GM23338 (cell line): ENCODE data around the gene GDAP1L1. TPM values are rescaled to one million over a fixed set of nuclear protein-coding genes. Genes with fewer than 3 reads are reported as not detected.

Source experiments
- ATAC-seq: fragments of 200-7000 bp; cut with Tn5 transposase; 3 replicates; pipeline ENCODE4 v1.9.1; 2020
- DNase-seq: peaks from one replicate; pipeline ENCODE4 v3.0.0-alpha.2; 2015; ENCODE audit warnings: low spot score
- H2AFZ ChIP-seq: fragments of 200-600 bp; sonication (generic); 2 replicates; pipeline ENCODE4 v1.8.0; 2016; ENCODE audit warnings: antibody characterized with exemption, mild to moderate bottlenecking, moderate library complexity
- H3F3A ChIP-seq: fragments of 200-600 bp; sonication (generic); replicated peaks from 2 replicates; pipeline ENCODE4 v1.8.0; 2017; ENCODE audit warnings: antibody characterized with exemption, mixed run types, low read depth
- H3K27ac ChIP-seq: fragments of 200-600 bp; sonication (generic); 2 replicates; pipeline ENCODE4 v1.6.1; 2016; ENCODE audit warnings: low read depth
- H3K27me3 ChIP-seq: fragments of 200-600 bp; sonication (generic); 2 replicates; pipeline ENCODE4 v1.8.0; 2016; ENCODE audit warnings: mild to moderate bottlenecking, mixed run types, moderate library complexity; ENCODE audit not compliant: insufficient read depth
- H3K36me3 ChIP-seq: fragments of 200-600 bp; sonication (generic); 2 replicates; pipeline ENCODE4 v1.8.0; 2016; ENCODE audit warnings: mild to moderate bottlenecking; ENCODE audit not compliant: insufficient read depth
- H3K4me1 ChIP-seq: fragments of 200-600 bp; sonication (generic); 2 replicates; pipeline ENCODE4 v1.8.0; 2016; ENCODE audit warnings: mild to moderate bottlenecking, moderate library complexity; ENCODE audit not compliant: insufficient read depth
- H3K4me2 ChIP-seq: fragments of 200-600 bp; sonication (generic); 2 replicates; pipeline ENCODE4 v1.7.1; 2017; ENCODE audit warnings: mixed run types
- H3K4me3 ChIP-seq: fragments of 200-600 bp; sonication (generic); 2 replicates; pipeline ENCODE4 v1.6.1; 2016; ENCODE audit warnings: mixed run types
- H3K79me2 ChIP-seq: fragments of 200-600 bp; sonication (generic); replicated peaks from 2 replicates; pipeline ENCODE4 v1.8.0; 2017; ENCODE audit warnings: mild to moderate bottlenecking; ENCODE audit not compliant: insufficient read depth
- H3K9me2 ChIP-seq: fragments of 200-600 bp; sonication (generic); 2 replicates; pipeline ENCODE4 v1.8.0; 2017; ENCODE audit not compliant: insufficient read depth
- H4K20me1 ChIP-seq: fragments of 200-600 bp; sonication (generic); replicated peaks from 2 replicates; pipeline ENCODE4 v1.8.0; 2017; ENCODE audit warnings: mild to moderate bottlenecking; ENCODE audit not compliant: insufficient read depth
- H3K27ac Mint-ChIP-seq: 2 replicates; pipeline ENCODE4 v1.8.0; 2020; ENCODE audit warnings: inconsistent platforms, mild to moderate bottlenecking, moderate library complexity, mixed read lengths
- H3K27me3 Mint-ChIP-seq: 3 replicates; pipeline ENCODE4 v1.8.0; 2022; ENCODE audit warnings: low read depth, mild to moderate bottlenecking, moderate library complexity, mixed read lengths, inconsistent platforms; ENCODE audit not compliant: insufficient read depth, poor library complexity
- H3K36me3 Mint-ChIP-seq: 3 replicates; pipeline ENCODE4 v1.8.0; 2021; ENCODE audit warnings: low read depth, mild to moderate bottlenecking, inconsistent platforms, moderate library complexity, mixed read lengths
- H3K4me1 Mint-ChIP-seq: 3 replicates; pipeline ENCODE4 v1.8.0; 2020; ENCODE audit warnings: mild to moderate bottlenecking, inconsistent platforms, mixed read lengths
- H3K4me3 Mint-ChIP-seq: 3 replicates; pipeline ENCODE4 v1.8.0; 2021; ENCODE audit warnings: moderate library complexity, mild to moderate bottlenecking, inconsistent platforms, mixed read lengths
- H3K9me3 Mint-ChIP-seq: 3 replicates; pipeline ENCODE4 v1.8.0; 2020; ENCODE audit warnings: moderate library complexity, mild to moderate bottlenecking, inconsistent platforms, mixed read lengths
- EZH2phosphoT487 ChIP-seq: fragments of 200-600 bp; sonication (generic); IDR thresholded peaks from one replicate; pipeline ENCODE4 v1.8.1; 2018; ENCODE audit warnings: antibody characterized with exemption; ENCODE audit not compliant: unreplicated experiment
- NANOG ChIP-seq: IDR thresholded peaks from 2 replicates; pipeline ENCODE4 v1.6.1; 2016; ENCODE audit warnings: antibody characterized with exemption, borderline replicate concordance
- POLR2AphosphoS5 ChIP-seq: IDR thresholded peaks from 2 replicates; pipeline ENCODE4 v1.6.1; 2016; ENCODE audit warnings: antibody characterized with exemption, low read depth
- STAT1 ChIP-seq: IDR thresholded peaks from one replicate; pipeline ENCODE4 v1.6.1; 2016; ENCODE audit warnings: antibody characterized with exemption; ENCODE audit not compliant: unreplicated experiment
- ZNF114 ChIP-seq: fragments of 250-450 bp; sonication (Bioruptor Pico); IDR thresholded peaks from 2 replicates; pipeline ENCODE4 v1.5.0; 2020; ENCODE audit warnings: mild to moderate bottlenecking, moderate library complexity
- ZNF462 ChIP-seq: fragments of 250-450 bp; sonication (Bioruptor Pico); IDR thresholded peaks from 2 replicates; pipeline ENCODE4 v1.5.0; 2020; ENCODE audit warnings: mild to moderate bottlenecking, moderate library complexity
- polyA plus RNA-seq: library from polyadenylated mRNA; unstranded; fragments of >200 nt; fragmentation: Nextera tagmentation; extraction: Ambion mirVana; gene quantifications from 2 replicates; pipeline ENCODE4 v1.2.1, GENCODE V29; 2016
- total RNA-seq: library from RNA; depleted of rRNA; stranded (reverse); fragments of >200 nt; shearing (Covaris generic); gene quantifications from 2 replicates; pipeline ENCODE4 v1.2.3, GENCODE V29; 2014
- TF ChIP-seq, protein P1 (sequence below), 2 experiments: fragments of 200-600 bp in 1 of 2; sonication (generic) in 1 of 2; conservative IDR thresholded peaks; 2 replicates each; pipeline versions ENCODE4 v1.5.1 to v1.6.1; 2016 to 2017; ENCODE audit warnings: antibody characterized with exemption in 2 of 2, low read depth in 2 of 2, mild to moderate bottlenecking in 2 of 2, moderate library complexity in 1 of 2
- TF ChIP-seq, protein P2 (sequence below): IDR thresholded peaks from one replicate; pipeline ENCODE4 v1.6.1; 2018; ENCODE audit warnings: antibody characterized with exemption; ENCODE audit not compliant: unreplicated experiment

Gene GDAP1L1
- total and polyA plus RNA-seq, 2 experiments from 2014 or later: 4.5 to 11.2 TPM

GRCh38 chr20:44282192-44282591 is 35.1 kb downstream of the GDAP1L1 start:
- Mint-ChIP-seq H3K9me3 (no peaks in the 10 kb centered on the region), H3K4me3 (no peak overlapping the region), H3K27ac (no peak overlapping the region), H3K27me3 (no peaks in the 10 kb centered on the region), H3K4me1 (no peaks in the 10 kb centered on the region), H3K36me3 (no peaks in the 10 kb centered on the region)
- Histone ChIP-seq H4K20me1 (no peaks in the 10 kb centered on the region; the same call in 1 of the 2 replicates), H3K27ac (no peak overlapping the region), H3K4me2 (no peak overlapping the region), H3K4me3 (no peak overlapping the region), H3K79me2 (no peaks in the 10 kb centered on the region), H3K27me3 (no peaks in the 10 kb centered on the region), H3K4me1 (no peaks in the 10 kb centered on the region), H3F3A (no peaks in the 10 kb centered on the region), H2AFZ (no peak overlapping the region), H3K9me2 (no peaks in the 10 kb centered on the region), H3K36me3 (no peaks in the 10 kb centered on the region)
- DNase-seq: no peak
- ATAC-seq: no peak
- TF ChIP-seq, protein P1, sequence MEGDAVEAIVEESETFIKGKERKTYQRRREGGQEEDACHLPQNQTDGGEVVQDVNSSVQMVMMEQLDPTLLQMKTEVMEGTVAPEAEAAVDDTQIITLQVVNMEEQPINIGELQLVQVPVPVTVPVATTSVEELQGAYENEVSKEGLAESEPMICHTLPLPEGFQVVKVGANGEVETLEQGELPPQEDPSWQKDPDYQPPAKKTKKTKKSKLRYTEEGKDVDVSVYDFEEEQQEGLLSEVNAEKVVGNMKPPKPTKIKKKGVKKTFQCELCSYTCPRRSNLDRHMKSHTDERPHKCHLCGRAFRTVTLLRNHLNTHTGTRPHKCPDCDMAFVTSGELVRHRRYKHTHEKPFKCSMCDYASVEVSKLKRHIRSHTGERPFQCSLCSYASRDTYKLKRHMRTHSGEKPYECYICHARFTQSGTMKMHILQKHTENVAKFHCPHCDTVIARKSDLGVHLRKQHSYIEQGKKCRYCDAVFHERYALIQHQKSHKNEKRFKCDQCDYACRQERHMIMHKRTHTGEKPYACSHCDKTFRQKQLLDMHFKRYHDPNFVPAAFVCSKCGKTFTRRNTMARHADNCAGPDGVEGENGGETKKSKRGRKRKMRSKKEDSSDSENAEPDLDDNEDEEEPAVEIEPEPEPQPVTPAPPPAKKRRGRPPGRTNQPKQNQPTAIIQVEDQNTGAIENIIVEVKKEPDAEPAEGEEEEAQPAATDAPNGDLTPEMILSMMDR (conservative IDR thresholded peaks at IDR 0.05; ENCODE audit: low read depth in 2 of 2): no peak

GRCh38 chr20:44284032-44284431 is 36.9 kb downstream of the GDAP1L1 start:
- peaks cover 3% of the 10 kb centered on the region; the same call in 2 of the 3 replicates for H3K9me3 Mint-ChIP-seq
- no peak for DNase-seq
- Histone ChIP-seq H3K79me2 (no peaks in the 10 kb centered on the region), H2AFZ (no peak overlapping the region), H3K27ac (no peak overlapping the region), H3K36me3 (no peaks in the 10 kb centered on the region), H3K4me2 (no peak overlapping the region), H3K9me2 (no peaks in the 10 kb centered on the region), H4K20me1 (no peaks in the 10 kb centered on the region; the same call in 1 of the 2 replicates), H3K4me1 (no peaks in the 10 kb centered on the region), H3K27me3 (no peaks in the 10 kb centered on the region), H3K4me3 (no peak overlapping the region), H3F3A (no peaks in the 10 kb centered on the region)
- H3K36me3 Mint-ChIP-seq: peaks cover 3% of the 10 kb centered on the region; the same call in 1 of the 3 replicates
- no peaks in the 10 kb centered on the region for H3K4me1 Mint-ChIP-seq
- no peak overlapping the region for H3K4me3 Mint-ChIP-seq
- ATAC-seq: no peak
- H3K27ac Mint-ChIP-seq: no peak overlapping the region
- H3K27me3 Mint-ChIP-seq: peaks cover 3% of the 10 kb centered on the region
- TF ChIP-seq ZNF462 (CRISPR knock-in tag): no peak
- TF ChIP-seq NANOG: no peak
- no peak for TF ChIP-seq STAT1
- TF ChIP-seq, protein P1 (conservative IDR thresholded peaks at IDR 0.05; ENCODE audit: low read depth in 2 of 2): no peak
- no peak for TF ChIP-seq POLR2AphosphoS5
- no peak for TF ChIP-seq ZNF114 (CRISPR knock-in tag)
- no peak for TF ChIP-seq EZH2phosphoT487
- TF ChIP-seq, protein P2, sequence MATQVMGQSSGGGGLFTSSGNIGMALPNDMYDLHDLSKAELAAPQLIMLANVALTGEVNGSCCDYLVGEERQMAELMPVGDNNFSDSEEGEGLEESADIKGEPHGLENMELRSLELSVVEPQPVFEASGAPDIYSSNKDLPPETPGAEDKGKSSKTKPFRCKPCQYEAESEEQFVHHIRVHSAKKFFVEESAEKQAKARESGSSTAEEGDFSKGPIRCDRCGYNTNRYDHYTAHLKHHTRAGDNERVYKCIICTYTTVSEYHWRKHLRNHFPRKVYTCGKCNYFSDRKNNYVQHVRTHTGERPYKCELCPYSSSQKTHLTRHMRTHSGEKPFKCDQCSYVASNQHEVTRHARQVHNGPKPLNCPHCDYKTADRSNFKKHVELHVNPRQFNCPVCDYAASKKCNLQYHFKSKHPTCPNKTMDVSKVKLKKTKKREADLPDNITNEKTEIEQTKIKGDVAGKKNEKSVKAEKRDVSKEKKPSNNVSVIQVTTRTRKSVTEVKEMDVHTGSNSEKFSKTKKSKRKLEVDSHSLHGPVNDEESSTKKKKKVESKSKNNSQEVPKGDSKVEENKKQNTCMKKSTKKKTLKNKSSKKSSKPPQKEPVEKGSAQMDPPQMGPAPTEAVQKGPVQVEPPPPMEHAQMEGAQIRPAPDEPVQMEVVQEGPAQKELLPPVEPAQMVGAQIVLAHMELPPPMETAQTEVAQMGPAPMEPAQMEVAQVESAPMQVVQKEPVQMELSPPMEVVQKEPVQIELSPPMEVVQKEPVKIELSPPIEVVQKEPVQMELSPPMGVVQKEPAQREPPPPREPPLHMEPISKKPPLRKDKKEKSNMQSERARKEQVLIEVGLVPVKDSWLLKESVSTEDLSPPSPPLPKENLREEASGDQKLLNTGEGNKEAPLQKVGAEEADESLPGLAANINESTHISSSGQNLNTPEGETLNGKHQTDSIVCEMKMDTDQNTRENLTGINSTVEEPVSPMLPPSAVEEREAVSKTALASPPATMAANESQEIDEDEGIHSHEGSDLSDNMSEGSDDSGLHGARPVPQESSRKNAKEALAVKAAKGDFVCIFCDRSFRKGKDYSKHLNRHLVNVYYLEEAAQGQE: no peak
